Loucy (cell line): ENCODE results near the gene PUM1.
A peak's percentile ranks its signal among the peaks of the same experiment; 100 is the strongest.

ENCODE experiments used
- H2AFZ ChIP-seq: fragments of 200-600 bp; sonication (generic); 2 replicates; pipeline ENCODE4 v1.6.0; 2016; ENCODE audit warnings: antibody characterized with exemption, mild to moderate bottlenecking, low read length, moderate library complexity
- H3F3A ChIP-seq: fragments of 200-600 bp; 2 replicates; pipeline ENCODE4 v1.6.0; 2016; ENCODE audit warnings: antibody characterized with exemption, low read depth, mild to moderate bottlenecking
- H3K27me3 ChIP-seq: fragments of 200-600 bp; sonication (generic); 2 replicates; pipeline ENCODE4 v1.6.1; 2014; ENCODE audit warnings: low read length, mild to moderate bottlenecking; ENCODE audit not compliant: insufficient read depth, poor library complexity, severe bottlenecking
- H3K36me3 ChIP-seq: fragments of 200-600 bp; sonication (generic); 2 replicates; pipeline ENCODE4 v1.6.1; 2016; ENCODE audit warnings: low read length; ENCODE audit not compliant: insufficient read depth
- H3K4me1 ChIP-seq: fragments of 200-600 bp; sonication (generic); 2 replicates; pipeline ENCODE4 v1.5.1; 2014; ENCODE audit warnings: low read length, mild to moderate bottlenecking; ENCODE audit not compliant: insufficient read depth, poor library complexity, severe bottlenecking
- H3K4me2 ChIP-seq: fragments of 200-600 bp; sonication (generic); 2 replicates; pipeline ENCODE4 v1.6.0; 2014; ENCODE audit warnings: antibody characterized with exemption, low read length, low read depth, mild to moderate bottlenecking; ENCODE audit not compliant: poor library complexity, severe bottlenecking
- H3K4me3 ChIP-seq: fragments of 200-600 bp; sonication (generic); 2 replicates; pipeline ENCODE4 v1.5.1; 2014; ENCODE audit warnings: low read length, mild to moderate bottlenecking, mixed read lengths; ENCODE audit not compliant: poor library complexity, severe bottlenecking
- H3K79me2 ChIP-seq: fragments of 200-600 bp; sonication (generic); 2 replicates; pipeline ENCODE4 v1.6.1; 2014; ENCODE audit warnings: low read length; ENCODE audit not compliant: insufficient read depth
- H3K9ac ChIP-seq: fragments of 200-600 bp; sonication (generic); 2 replicates; pipeline ENCODE4 v1.6.0; 2014; ENCODE audit warnings: mild to moderate bottlenecking, low read depth, low read length, moderate library complexity; ENCODE audit not compliant: poor library complexity, severe bottlenecking
- H3K9me2 ChIP-seq: fragments of 200-600 bp; sonication (generic); replicated peaks from 2 replicates; pipeline ENCODE4 v1.6.1; 2016; ENCODE audit warnings: low read depth, low read length, mixed read lengths
- H3K9me3 ChIP-seq: fragments of 200-600 bp; sonication (generic); 2 replicates; pipeline ENCODE4 v1.6.1; 2014; ENCODE audit warnings: mild to moderate bottlenecking, antibody characterized with exemption, low read length, low read depth; ENCODE audit not compliant: insufficient read depth
- H4K20me1 ChIP-seq: fragments of 200-600 bp; sonication (generic); 2 replicates; pipeline ENCODE4 v1.6.0; 2014; ENCODE audit warnings: antibody characterized with exemption, low read length, mild to moderate bottlenecking; ENCODE audit not compliant: insufficient read depth, poor library complexity, severe bottlenecking
- EZH2phosphoT487 ChIP-seq: fragments of 200-600 bp; IDR thresholded peaks from 2 replicates; pipeline ENCODE4 v1.6.1; 2018; ENCODE audit warnings: antibody characterized with exemption, mild to moderate bottlenecking, moderate library complexity, borderline replicate concordance
- TF ChIP-seq, protein P1 (sequence below): fragments of 200-600 bp; sonication (generic); conservative IDR thresholded peaks from 2 replicates; pipeline ENCODE4 v1.5.1; 2014; ENCODE audit warnings: mild to moderate bottlenecking, antibody characterized with exemption, low read length

The PUM1 gene

DNA sequence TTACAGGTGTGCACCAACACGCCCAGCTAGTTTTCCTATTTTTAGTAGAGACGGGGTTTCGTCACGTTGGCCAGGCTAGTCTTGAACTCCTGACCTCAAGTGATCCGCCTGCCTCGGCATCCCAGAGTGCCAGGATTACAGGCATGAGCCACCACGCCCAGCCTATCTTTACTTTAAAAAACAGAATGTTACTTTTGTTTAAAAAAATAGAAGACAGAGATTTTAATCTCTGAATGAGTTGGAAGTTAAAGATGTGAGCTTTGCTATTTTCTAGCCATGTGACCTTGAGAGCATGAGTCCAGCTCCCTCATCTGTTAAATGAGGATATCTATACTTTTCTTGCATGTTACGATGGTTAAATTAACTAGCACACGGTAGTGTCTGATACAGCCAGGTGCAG lies 3.9 kb upstream of the PUM1 start:
- TF ChIP-seq, protein P1, sequence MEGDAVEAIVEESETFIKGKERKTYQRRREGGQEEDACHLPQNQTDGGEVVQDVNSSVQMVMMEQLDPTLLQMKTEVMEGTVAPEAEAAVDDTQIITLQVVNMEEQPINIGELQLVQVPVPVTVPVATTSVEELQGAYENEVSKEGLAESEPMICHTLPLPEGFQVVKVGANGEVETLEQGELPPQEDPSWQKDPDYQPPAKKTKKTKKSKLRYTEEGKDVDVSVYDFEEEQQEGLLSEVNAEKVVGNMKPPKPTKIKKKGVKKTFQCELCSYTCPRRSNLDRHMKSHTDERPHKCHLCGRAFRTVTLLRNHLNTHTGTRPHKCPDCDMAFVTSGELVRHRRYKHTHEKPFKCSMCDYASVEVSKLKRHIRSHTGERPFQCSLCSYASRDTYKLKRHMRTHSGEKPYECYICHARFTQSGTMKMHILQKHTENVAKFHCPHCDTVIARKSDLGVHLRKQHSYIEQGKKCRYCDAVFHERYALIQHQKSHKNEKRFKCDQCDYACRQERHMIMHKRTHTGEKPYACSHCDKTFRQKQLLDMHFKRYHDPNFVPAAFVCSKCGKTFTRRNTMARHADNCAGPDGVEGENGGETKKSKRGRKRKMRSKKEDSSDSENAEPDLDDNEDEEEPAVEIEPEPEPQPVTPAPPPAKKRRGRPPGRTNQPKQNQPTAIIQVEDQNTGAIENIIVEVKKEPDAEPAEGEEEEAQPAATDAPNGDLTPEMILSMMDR, result no peak
- no peak for TF ChIP-seq EZH2phosphoT487
- Histone ChIP-seq H2AFZ (no peak overlapping the region), H3K9me2 (no peaks in the 10 kb centered on the region), H4K20me1 (peaks cover 3% of the 10 kb centered on the region), H3K79me2 (peaks cover 10% of the 10 kb centered on the region), H3F3A (no peaks in the 10 kb centered on the region), H3K4me1 (no peaks in the 10 kb centered on the region), H3K27me3 (peaks cover 9% of the 10 kb centered on the region), H3K36me3 (no peaks in the 10 kb centered on the region), H3K4me2 (no peak overlapping the region), H3K9me3 (no peaks in the 10 kb centered on the region), H3K9ac (no peak overlapping the region), H3K4me3 (no peak overlapping the region)

DNA sequence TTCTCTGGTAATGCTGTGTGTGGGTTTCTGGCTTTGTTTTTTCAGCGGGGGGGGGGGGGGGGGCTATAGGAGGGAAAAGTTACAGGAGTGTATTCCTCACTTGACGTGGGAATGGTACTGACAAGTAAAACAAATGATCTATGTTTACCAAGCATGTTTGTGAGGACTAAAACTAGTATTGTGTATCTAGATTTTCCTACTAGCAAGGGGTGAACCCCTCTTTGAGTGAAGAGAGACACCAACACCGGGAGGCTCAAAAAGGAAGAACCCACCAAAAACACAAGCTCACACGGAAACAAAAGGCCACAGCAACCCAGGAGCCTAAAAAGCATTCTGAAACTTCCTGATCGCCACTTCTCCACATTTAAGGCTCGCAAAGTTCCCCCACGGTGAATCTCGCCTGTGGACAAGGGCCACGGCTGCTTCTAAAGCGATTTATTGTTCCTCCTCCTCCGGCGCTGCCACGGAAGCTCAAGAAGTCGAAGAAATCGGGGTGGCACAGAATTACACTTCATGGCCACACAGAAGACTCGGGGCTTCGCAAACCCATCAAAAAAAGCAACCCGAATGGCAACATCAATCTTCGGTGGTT lies 703 bp downstream of the PUM1 start:
- peak overlapping the region; percentile 97; the same call in 1 of the 2 replicates for H2AFZ ChIP-seq
- H3K9me2 ChIP-seq, result no peaks in the 10 kb centered on the region

DNA sequence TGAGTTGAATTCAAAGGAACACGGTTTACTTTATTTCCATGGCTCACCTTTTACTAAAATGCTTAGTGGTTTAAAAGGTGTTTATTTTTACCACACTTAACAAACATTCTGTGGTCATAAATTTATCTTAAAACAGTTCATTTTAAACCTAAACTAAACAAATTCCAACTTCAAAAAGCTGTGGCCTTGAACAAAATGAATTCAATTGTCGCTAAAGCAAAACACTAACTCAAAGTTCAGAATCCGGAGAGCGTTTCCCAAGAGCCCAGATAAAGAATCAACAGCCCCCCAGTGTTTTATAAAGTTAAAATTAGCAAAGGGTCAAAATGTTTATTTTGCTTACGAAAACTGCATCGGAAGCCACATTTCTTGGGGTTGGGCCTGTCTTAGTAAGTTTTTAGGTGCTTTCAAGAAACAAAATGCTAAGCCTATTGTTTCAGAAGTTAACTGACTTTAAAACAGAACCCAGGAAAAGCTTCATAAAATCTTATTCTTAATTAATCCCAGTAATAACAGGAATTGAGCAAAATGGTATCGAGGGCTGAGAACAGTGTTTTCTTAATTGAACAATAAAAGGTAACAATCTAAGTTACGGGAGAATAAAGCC lies 1.3 kb downstream of the PUM1 start:
- peaks cover 62% of the 10 kb centered on the region for H3K79me2 ChIP-seq
- H3F3A ChIP-seq, result no peaks in the 10 kb centered on the region
- no peaks in the 10 kb centered on the region for H3K9me3 ChIP-seq
- peak overlapping the region; percentile 88 for H3K4me3 ChIP-seq
- TF ChIP-seq EZH2phosphoT487, result no peak
- TF ChIP-seq, protein P1, result no peak
- peaks cover 9% of the 10 kb centered on the region for H3K27me3 ChIP-seq
- H4K20me1 ChIP-seq, result peaks cover 54% of the 10 kb centered on the region
- no peak overlapping the region for H2AFZ ChIP-seq
- H3K9me2 ChIP-seq, result no peaks in the 10 kb centered on the region
- H3K36me3 ChIP-seq, result peaks cover 6% of the 10 kb centered on the region; the same call in 1 of the 2 replicates
- peaks cover 21% of the 10 kb centered on the region for H3K4me1 ChIP-seq
- H3K4me2 ChIP-seq, result peak overlapping the region; percentile 81
- H3K9ac ChIP-seq, result peak overlapping the region; percentile 96

More for the DNA sequence above, 703 bp downstream of the PUM1 start:
- Histone ChIP-seq H3K27me3 (peaks cover 9% of the 10 kb centered on the region), H3K9me3 (no peaks in the 10 kb centered on the region), H3K4me3 (peak overlapping the region; percentile 88), H3K9ac (peak overlapping the region; percentile 96), H3K79me2 (peaks cover 56% of the 10 kb centered on the region), H3F3A (no peaks in the 10 kb centered on the region), H4K20me1 (peaks cover 48% of the 10 kb centered on the region), H3K36me3 (no peaks in the 10 kb centered on the region; the same call in 1 of the 2 replicates), H3K4me1 (peaks cover 18% of the 10 kb centered on the region), H3K4me2 (peak overlapping the region; percentile 81)
- TF ChIP-seq, protein P1, result no peak
- no peak for TF ChIP-seq EZH2phosphoT487
